GM18868 (cell line): Measurements from ENCODE around the gene PARD6B.
"Not testable (repeated sequence)": the region's sequence is repeated elsewhere in the genome, so short reads cannot be mapped to it uniquely, and the experiment has no call there.

Experiments used
- ATAC-seq: cut with Tn5 transposase; IDR thresholded peaks from one replicate; pipeline ENCODE4 v1.9.1; 2021; ENCODE audit warnings: mild to moderate bottlenecking, moderate library complexity; ENCODE audit not compliant: unreplicated experiment

PARD6B gene

DNA sequence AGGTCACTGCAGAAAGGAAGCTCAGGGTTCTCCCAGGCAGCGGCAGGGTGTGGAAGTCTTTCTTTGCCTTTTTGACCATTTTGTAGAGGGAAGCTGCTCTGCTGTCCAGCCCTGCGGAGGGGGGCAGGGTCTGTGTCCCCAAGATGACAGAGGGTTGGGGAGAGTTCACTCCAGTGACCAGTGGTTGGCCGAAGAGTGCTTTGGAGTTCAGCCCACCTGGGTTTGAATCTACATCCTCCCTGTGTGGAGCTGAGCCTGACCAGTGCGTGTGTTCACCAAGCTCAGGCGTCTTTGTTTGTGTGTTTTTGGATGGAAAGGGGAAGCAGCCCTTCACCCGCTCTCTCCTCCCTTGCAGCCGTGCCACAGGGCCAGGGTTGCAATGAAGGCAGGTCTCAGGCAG, 37.6 kb downstream of the PARD6B start:
- ATAC-seq = not testable (repeated sequence)

GRCh38 chr20:50769551-50770085, 38.2 kb downstream of the PARD6B start:
- not testable (repeated sequence) for ATAC-seq

DNA sequence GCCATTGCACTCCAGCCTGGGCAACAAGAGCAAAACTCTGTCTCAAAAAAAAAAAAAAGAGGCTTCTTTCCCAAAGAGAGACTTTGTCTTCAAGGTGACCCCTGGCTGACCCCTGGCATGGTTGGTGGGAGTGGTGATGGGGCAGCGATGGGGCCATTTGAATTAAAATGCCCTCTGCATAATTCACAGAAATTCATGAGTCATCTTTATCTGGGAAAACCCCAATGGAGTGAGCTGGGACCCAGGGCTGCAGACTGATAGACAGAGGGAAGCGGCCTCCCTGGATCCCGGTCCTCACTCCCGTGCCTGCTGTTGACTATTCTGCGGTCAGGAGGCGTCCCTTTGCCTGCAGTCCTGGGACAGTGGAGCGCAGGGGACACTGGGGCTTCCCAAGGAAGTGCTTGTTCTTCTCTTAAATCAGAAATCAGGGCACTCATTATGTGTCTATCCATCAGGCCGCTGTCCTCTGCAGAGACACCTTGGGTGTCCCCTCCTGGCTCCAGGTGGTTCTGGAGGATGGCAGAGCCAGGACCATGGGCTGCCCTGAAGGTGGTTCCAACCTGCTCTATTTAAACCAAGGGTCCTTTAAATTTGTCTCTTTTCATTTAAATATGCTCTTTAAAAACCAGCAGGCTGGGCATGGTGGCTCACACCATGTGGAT, 40.2 kb downstream of the PARD6B start:
- ATAC-seq = not testable (repeated sequence)

GRCh38 chr20:50772420-50773185, 41.2 kb downstream of the PARD6B start:
- ATAC-seq = no peak

DNA sequence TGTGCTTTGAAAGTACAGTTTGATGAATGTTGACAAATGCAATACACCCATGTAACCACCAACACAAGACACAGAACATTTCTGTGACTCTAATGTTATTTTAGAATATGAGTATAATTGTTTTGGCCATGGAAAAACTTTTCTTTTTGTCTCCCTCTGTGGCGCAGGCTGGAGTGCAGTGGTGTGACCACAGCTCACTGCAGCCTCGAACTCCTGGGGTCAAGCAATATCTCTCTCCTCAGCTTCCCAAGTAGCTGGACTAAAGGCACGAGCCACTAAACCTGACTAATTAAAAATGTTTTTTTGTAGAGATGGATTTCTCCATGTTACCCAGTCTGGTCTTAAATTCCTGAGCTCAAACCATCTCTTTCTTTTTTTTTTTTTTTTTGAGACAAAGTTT, 43.1 kb downstream of the PARD6B start:
- ATAC-seq = no peak

GRCh38 chr20:50776122-50776817, 44.9 kb downstream of the PARD6B start:
- no peak for ATAC-seq

GRCh38 chr20:50777373-50777772, 46.0 kb downstream of the PARD6B start:
- ATAC-seq = no peak

DNA sequence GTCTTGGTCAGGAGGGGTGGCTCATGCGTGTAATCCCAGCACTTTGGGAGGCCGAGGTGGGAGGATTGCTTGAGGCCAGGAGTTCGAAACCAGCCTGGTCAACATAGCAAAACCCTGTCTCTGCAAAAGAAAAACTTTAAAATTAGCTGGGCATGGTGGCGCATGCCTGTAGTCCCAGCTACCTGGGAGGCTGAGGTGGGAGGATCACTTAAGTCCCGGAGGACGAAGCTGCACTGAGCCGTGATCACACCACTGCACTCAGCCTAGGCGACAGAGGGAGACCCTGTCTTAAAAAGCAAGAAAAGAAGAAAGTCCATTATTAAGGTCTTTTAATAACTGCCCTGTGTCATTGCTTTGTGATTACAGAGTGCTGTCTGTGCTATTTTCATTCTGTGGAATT, 47.6 kb downstream of the PARD6B start:
- not testable (repeated sequence) for ATAC-seq

- ATAC-seq = no peak
These were observed 52.0 kb downstream of the PARD6B start for GRCh38 chr20:50783390-50783789.

DNA sequence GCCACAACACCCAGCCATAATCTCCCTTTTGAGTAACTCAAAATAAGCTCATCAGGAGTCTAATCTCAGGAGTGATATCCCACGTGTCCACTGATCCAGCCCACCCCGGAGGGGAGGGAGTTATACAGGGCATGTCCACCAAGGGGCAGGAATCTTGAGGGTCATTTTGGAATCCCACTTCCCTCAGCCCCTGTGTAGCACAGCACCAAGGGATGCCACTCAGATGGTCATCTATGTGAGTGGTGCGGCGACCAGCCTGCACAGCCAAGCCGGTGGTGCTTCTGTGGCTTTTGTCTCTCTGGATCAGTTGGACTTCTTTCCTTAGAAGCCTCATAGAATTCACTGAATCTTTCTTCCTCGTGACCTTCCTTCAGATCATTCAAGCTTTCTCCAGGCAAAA, 52.5 kb downstream of the PARD6B start:
- ATAC-seq = no peak

DNA sequence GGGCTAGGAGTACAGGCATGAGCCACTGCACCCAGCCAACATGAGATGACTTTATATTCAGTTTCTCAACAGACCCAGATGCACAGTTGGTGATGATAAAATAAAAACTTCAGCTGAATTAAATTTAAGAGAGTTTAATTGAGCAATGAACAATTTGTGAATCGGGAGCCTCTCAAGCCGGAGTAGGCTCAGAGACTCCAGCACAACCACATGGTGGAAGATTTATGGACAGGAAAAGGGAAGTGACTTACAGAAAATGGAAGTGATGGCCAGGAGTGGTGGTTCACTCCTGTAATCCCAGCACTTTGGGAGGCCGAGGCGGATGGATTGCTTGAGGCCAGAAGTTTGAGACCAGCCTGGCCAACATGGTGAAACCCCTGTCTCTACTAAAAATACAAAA, 53.1 kb downstream of the PARD6B start:
- ATAC-seq = no peak

DNA sequence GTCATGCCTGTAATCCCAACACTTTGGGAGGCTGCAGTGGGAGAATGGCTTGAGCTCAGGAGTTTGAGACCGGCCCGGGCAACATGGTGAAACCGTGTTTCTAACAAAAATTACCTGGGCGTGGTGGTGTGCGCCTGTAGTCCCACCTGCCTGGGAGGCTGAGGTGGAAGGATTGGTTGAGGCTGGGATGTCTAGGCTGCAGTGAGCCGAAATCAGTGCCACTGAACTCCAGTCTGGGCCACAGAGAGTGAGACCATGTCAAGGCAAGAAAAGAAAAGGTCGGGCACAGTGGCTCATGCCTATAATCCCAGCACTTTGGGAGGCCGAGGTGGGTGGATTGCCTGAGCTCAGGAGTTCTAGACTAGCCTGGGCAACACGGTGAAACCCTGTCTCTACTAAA, 55.3 kb downstream of the PARD6B start:
- no peak for ATAC-seq

GRCh38 chr20:50787181-50787580, 55.8 kb downstream of the PARD6B start:
- no peak for ATAC-seq

- no peak for ATAC-seq
These were observed 56.9 kb downstream of the PARD6B start for GRCh38 chr20:50788045-50788991.

- ATAC-seq = no peak
These were observed 58.7 kb downstream of the PARD6B start for GRCh38 chr20:50789968-50790650.

DNA sequence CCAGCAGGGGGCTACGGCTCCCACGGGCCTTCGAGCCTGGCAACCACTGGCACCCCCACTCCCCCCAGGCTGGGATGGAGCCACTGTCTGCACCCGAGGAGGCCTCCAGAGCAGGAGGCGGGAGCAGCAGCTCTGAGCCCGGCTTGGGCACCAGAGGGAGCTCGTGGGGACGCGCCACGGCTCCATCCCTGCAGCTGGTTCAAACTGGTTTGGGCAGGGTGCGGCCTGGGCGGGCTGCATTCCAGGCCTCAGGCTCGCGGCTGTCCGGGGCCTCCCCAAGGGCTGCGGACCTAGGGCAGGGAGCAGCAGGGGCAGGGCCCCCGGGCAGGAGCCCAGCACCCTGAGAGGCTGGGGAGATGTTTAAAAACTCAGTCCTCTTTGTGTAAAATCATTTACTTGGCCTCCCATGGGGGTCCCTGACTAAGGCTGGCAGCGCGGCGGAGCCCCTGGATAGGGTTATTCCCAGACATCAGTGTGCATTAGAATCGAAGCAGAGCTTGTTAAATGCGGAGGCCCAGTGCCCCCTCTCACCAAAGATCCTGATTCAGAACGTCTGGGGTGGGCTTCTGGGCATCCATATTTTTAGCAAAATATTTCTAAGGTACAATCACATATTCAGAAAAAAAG, 59.4 kb downstream of the PARD6B start:
- ATAC-seq = peak; percentile 71

- no peak for ATAC-seq
These were observed 61.6 kb downstream of the PARD6B start for GRCh38 chr20:50792708-50793574.

DNA sequence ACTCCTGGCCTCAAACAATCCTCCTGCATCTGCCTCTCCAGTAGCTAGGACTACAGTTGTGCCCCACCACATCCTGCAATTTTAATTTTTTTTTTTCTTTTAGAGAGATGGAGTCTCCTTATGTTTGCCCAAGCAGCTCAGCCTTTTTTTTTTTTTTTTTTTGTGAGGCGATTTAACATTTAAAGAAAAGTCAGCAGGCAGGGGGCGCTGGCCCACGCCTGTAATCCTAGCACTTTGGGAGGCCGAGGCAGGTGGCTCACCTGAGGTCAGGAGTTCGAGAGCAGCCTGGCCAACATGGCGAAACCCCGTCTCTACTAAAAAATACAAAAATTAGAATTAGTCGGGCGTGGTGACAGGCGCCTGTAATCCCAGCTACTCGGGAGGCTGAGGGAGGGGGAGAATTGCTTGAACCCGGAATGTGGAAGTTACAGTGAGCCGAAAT, 62.2 kb downstream of the PARD6B start:
- ATAC-seq = not testable (repeated sequence)
